ENCODE results near the gene ZNF580. TPM values are rescaled to one million over a fixed set of nuclear protein-coding genes. Genes with fewer than 3 reads are reported as not detected.

Gene ZNF580
- total RNA-seq, 1 experiment from 2014 or later, result 55.3 TPM

GRCh38 chr19:55644842-55645511 is 4.2 kb downstream of the ZNF580 start:
- no peak for DNase-seq (ENCODE audit: low read depth)

DNA sequence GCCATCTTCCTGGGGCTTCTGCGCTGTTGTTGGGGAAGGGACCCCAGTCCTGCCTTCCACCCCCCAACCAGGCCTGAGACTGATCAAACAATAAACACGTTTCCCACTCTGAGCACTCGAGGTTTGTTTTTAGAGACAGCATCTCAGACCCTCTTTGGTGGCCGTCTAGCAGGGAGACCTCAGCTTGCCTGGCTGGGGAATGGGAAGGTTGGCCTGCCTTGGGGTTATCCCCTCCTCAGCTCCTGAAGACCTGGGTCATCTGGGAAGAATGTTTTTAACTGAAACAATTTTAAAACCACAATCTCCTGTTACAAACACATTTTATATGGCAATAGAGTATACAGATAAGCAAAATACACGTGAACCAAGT is 4.7 kb downstream of the ZNF580 start:
- DNase-seq (ENCODE audit: low read depth), result no peak

DNA sequence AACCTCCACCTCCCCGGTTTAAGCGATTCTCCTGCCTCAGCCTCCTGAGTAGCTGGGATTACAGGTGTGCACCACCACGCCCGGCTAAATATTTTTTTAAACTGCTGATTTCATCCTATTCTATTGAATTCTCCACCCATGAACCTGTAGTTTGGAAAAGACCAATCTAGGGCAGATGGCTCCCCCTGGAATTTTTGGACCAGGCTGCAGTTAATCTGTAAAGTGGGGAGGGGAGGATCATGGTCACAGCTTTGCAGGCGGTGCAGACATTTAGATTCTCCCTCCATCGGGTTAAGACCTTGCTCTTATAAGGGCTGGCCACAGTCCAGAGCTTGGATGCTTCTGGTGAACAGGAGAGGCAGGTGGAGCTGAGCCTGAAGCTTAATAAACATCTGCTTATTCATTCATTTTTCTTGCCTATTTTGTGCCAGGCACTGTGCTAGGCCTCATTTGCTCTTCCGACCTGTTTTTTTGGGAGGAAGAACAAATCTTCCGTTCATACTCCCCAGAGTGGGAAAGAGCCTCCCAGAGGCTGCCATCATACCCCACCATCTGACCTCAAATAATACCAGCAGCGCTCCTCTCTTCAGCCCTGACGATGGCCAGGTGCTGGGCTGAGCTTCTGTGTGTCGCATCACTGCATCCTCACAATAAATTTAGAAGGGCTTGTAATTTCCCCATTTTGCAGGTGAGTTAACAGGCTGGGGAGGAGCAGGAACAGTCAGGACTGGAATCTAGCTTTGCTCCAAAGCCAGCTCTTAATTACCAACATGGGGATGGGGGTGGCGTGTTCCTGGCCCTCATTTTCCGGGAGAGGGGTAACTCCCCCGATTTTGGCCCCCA is 6.3 kb downstream of the ZNF580 start:
- no peak for DNase-seq (ENCODE audit: low read depth)

DNA sequence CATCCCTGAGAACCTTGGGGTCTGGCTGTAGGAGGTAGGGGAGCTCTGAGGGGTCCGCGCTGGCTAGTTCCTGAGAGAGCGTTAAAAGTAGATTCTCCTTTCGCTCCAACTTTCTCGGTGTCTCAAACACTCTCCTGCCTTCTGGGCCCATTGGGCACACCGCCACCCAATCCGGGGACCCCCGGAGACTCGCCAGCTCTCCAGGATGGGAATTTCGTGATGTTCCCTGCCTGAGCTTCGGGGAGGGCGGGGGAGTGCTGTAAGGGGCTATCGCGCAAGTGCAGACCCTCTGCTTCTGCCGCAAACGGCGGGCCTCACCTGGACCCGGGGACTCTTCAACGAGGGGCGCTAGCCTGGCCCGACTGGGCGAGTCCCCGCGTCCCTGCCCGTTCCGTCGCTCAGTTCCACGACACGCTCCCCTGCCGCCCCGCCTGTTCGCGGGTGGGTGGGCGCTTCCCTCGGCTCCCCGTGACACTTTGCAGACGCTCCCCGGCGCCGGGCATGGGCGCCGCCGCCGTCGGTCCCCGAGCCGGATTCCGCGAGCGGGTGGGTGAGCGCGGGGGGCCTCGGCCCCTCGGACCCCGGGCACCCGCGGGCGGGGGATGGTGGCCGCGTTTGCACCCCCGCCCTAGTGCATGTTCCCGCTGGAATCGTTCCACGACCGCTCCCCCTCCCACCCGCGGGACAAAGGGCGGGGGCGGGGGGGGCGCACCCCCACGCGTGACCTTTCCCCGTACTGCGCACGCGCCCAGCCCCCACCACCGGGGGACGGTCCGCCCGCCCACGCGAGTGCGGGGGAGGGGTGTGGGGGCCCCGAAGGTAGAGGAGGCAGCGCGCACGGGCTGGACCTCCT is 7.2 kb downstream of the ZNF580 start, which contains the start of gene CCDC106:
Gene CCDC106 (plus strand): TSS at position 481 of the 853 bp plus-strand sequence. CDS start 835 bp downstream, outside the sequence.
- DNase-seq (ENCODE audit: low read depth), result peak; percentile 61

GRCh38 chr19:55648585-55649267 is 7.9 kb downstream of the ZNF580 start:
- DNase-seq (ENCODE audit: low read depth), result no peak

- DNase-seq (ENCODE audit: low read depth), result no peak
Observed at GRCh38 chr19:55649268-55650125, 8.7 kb downstream of the ZNF580 start.

- no peak for DNase-seq (ENCODE audit: low read depth)
Observed at GRCh38 chr19:55650126-55650557, 9.3 kb downstream of the ZNF580 start.

GRCh38 chr19:55650602-55651230 is 9.9 kb downstream of the ZNF580 start:
- no peak for DNase-seq (ENCODE audit: low read depth)

- no peak for DNase-seq (ENCODE audit: low read depth)
Observed at GRCh38 chr19:55651236-55651635, 10.4 kb downstream of the ZNF580 start.

GRCh38 chr19:55652311-55653128 is 11.7 kb downstream of the ZNF580 start:
- DNase-seq (ENCODE audit: low read depth), result no peak

GRCh38 chr19:55653651-55654322 is 13.0 kb downstream of the ZNF580 start:
- peak; percentile 98 for DNase-seq (ENCODE audit: low read depth)

DNA sequence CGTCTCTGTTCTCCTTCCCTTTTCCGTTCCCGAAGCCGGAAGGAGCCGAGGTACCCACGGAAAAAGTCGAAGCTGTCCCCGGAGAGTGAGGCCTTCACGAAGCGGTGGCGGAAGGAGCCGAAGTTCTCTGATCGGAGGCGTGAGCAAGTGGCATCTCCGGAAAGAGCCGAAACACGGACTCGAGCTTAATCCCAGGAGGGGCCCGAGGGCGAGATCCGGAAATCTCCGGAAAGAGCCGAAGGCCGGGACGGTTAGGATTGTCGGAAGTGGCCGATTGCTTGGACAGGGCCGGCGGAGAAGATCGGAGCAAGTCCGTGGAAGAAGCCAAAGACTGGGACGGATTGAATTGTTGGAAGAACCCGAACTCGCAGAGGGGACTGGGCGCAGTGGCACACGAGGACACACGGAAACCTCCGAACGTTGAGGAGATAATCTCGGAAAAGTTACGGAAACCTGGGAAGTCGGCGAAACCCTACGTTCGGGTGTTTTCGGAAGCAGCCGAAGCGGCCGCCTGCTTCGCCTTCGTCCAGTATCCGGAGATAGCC is 13.6 kb downstream of the ZNF580 start:
- peak; percentile 98 for DNase-seq (ENCODE audit: low read depth)

DNA sequence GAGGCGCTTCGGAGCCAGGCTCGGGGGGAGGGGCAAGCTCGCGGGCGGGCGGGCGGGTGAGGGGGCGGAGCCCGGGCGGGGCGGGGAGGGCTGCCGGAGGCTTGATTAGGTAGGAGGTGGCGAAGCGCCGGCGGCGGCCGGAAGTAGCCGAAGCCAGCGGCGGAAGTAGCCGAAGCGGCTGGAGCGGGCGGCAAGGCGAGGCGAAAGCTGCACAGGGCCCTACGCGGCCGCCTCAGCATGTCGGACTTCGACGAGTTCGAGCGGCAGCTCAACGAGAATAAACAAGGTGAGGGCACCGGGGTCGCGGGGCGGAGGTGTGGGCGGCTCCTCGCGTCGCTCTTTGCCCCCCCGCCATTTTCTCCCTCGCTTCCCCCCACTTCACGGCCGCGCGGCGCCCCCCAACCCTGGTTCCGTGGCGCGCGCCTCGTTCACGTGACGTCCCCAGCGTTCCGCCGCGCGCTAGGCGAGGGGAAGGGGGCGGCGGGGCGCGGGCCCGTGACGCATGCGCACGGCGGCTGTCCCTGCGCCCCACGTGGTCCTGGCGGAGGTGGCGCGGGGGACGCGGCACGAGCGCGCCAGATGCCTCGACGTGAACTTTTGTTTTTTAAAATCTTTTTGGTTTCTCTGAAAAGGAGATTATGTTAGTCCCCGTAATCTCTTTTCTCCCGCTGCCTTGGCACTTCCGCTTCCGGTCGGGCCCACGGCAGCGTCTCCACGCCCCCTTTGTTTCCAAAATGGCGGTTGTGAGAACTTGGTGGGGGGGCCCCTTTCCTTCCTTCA is 14.3 kb downstream of the ZNF580 start, which contains the start of gene U2AF2:
Gene U2AF2 (plus strand): TSS at position 168 of the 780 bp plus-strand sequence. CDS start 70 bp downstream, at position 238.
- peak; percentile 92 for DNase-seq (ENCODE audit: low read depth)

DNA sequence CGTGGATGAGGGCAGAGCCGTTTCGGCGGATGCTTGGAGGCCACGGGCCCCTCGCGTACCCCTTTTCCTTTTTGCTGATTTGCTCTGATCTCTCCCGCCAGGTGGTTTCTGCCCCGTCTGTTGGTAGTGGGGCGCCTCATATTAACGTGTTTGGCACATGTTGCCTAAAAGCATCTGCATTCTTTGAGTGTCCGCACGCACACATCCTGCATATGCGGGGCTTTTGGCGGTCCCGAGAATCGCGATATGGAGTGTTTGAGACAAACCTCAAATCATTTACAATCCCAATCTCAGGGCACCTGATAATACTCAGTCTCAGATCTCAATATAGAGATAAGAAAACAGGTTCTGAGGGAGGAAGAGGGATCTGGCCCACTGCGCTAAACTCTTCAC is 14.8 kb downstream of the ZNF580 start:
- no peak for DNase-seq (ENCODE audit: low read depth)

GRCh38 chr19:55656552-55656951 is 15.8 kb downstream of the ZNF580 start:
- DNase-seq (ENCODE audit: low read depth), result no peak

GRCh38 chr19:55656988-55657747 is 16.4 kb downstream of the ZNF580 start:
- no peak for DNase-seq (ENCODE audit: low read depth)

All from HT1080 (cell line).